HepG2 (cell line): ENCODE data around the gene UAP1. TPM values are rescaled to one million over a fixed set of nuclear protein-coding genes. Genes with fewer than 3 reads are reported as not detected.

ENCODE experiments used
- CEBPG ChIP-seq: IDR thresholded peaks from 2 replicates; pipeline ENCODE4 v1.6.1; 2016
- CENPT ChIP-seq: sonication (generic); formaldehyde crosslinking; IDR thresholded peaks from 2 replicates; pipeline ENCODE4 v1.8.0; 2022; ENCODE audit warnings: low read depth, mild to moderate bottlenecking, moderate library complexity, missing genetic modification reagents
- CREM ChIP-seq, 2 experiments: sonication (generic) in 1 of 2; formaldehyde crosslinking in 1 of 2; IDR thresholded peaks; 2 replicates each; pipeline versions ENCODE4 v1.4.0 to v1.6.1; 2016 to 2020; ENCODE audit warnings: antibody characterized with exemption in 1 of 2, mild to moderate bottlenecking in 1 of 2, missing genetic modification reagents in 1 of 2
- FOXA1 ChIP-seq, 2 experiments: fragments of 450-650 bp in 1 of 2; sonication (generic) in 1 of 2; formaldehyde crosslinking in 1 of 2; IDR thresholded peaks; 2 replicates each; pipeline versions ENCODE4 v1.4.0 to v1.6.1; 2016 to 2020; ENCODE audit warnings: missing genetic modification reagents in 1 of 2
- GFI1 ChIP-seq: sonication (generic); formaldehyde crosslinking; IDR thresholded peaks from 2 replicates; pipeline ENCODE4 v1.5.0; 2020; ENCODE audit warnings: missing genetic modification reagents, mild to moderate bottlenecking, borderline replicate concordance
- GPN1 ChIP-seq: sonication (generic); formaldehyde crosslinking; IDR thresholded peaks from 2 replicates; pipeline ENCODE4 v1.5.1; 2020; ENCODE audit warnings: missing genetic modification reagents, borderline replicate concordance
- LCORL ChIP-seq, 2 experiments: fragments of 450-650 bp in 1 of 2; sonication (generic) in 1 of 2; formaldehyde crosslinking in 1 of 2; IDR thresholded peaks; 2 replicates each; pipeline versions ENCODE4 v1.5.0 to v1.6.1; 2017 to 2020; ENCODE audit warnings: antibody characterized with exemption in 1 of 2, missing genetic modification reagents in 1 of 2
- MLLT10 ChIP-seq: sonication (generic); formaldehyde crosslinking; IDR thresholded peaks from 2 replicates; pipeline ENCODE4 v1.4.0; 2020; ENCODE audit warnings: missing genetic modification reagents
- NCOA5 ChIP-seq: sonication (generic); formaldehyde crosslinking; IDR thresholded peaks from 2 replicates; pipeline ENCODE4 v1.4.0; 2020; ENCODE audit warnings: missing genetic modification reagents
- NR2C2 ChIP-seq: sonication (generic); formaldehyde crosslinking; IDR thresholded peaks from 2 replicates; pipeline ENCODE4 v1.4.0; 2020; ENCODE audit warnings: missing genetic modification reagents, mild to moderate bottlenecking, moderate library complexity, borderline replicate concordance
- PITX1 ChIP-seq: sonication (generic); formaldehyde crosslinking; IDR thresholded peaks from 2 replicates; pipeline ENCODE4 v1.5.1; 2020; ENCODE audit warnings: mild to moderate bottlenecking, missing genetic modification reagents
- RARG ChIP-seq: sonication (generic); formaldehyde crosslinking; IDR thresholded peaks from 2 replicates; pipeline ENCODE4 v1.4.0; 2020; ENCODE audit warnings: low read depth, mild to moderate bottlenecking, missing genetic modification reagents
- SIX4 ChIP-seq: sonication (generic); formaldehyde crosslinking; IDR thresholded peaks from 2 replicates; pipeline ENCODE4 v1.4.0; 2020; ENCODE audit warnings: missing genetic modification reagents
- SNAPC4 ChIP-seq: sonication (generic); formaldehyde crosslinking; IDR thresholded peaks from 2 replicates; pipeline ENCODE4 v1.4.0; 2020; ENCODE audit warnings: mild to moderate bottlenecking, missing genetic modification reagents
- SOX5 ChIP-seq: IDR thresholded peaks from 2 replicates; pipeline ENCODE4 v1.6.1; 2016; ENCODE audit warnings: borderline replicate concordance
- TBX2 ChIP-seq: sonication (generic); formaldehyde crosslinking; IDR thresholded peaks from 2 replicates; pipeline ENCODE4 v1.5.0; 2020; ENCODE audit warnings: missing genetic modification reagents, mild to moderate bottlenecking, borderline replicate concordance
- ZNF138 ChIP-seq: sonication (generic); formaldehyde crosslinking; IDR thresholded peaks from 2 replicates; pipeline ENCODE4 v1.5.0; 2020; ENCODE audit warnings: mild to moderate bottlenecking, low read depth, missing genetic modification reagents
- ZNF607 ChIP-seq: sonication (generic); formaldehyde crosslinking; IDR thresholded peaks from 2 replicates; pipeline ENCODE4 v1.5.1; 2020; ENCODE audit warnings: missing genetic modification reagents, mild to moderate bottlenecking, borderline replicate concordance
- ZNF768 ChIP-seq: sonication (generic); formaldehyde crosslinking; IDR thresholded peaks from 2 replicates; pipeline ENCODE4 v1.4.0; 2020; ENCODE audit warnings: missing genetic modification reagents
- polyA plus RNA-seq, 8 experiments: library from polyadenylated mRNA; depleted of rRNA in 3 of 8; stranded (reverse) in 7 of 8; unstranded in 1 of 8; fragments of >200 nt; fragmentation: Illumina TruSeq in 4 of 8; extraction: Trizol in 4 of 8; gene quantifications; 2 replicates each; pipeline versions ENCODE4 v1.2.1 to v1.2.3, GENCODE V29; 2011 to 2016; ENCODE audit warnings: low read depth in 4 of 8, missing spikeins in 1 of 8, mixed read lengths in 1 of 8; ENCODE audit not compliant: insufficient read depth in 1 of 8
- total RNA-seq, 5 experiments: library from RNA; depleted of rRNA; stranded (reverse); fragments of >200 nt; fragmentation: Illumina TruSeq; extraction: Trizol; gene quantifications; 2 replicates each; pipeline ENCODE4 v1.2.3, GENCODE V29; 2016; ENCODE audit warnings: low read depth in 1 of 5
- TF ChIP-seq, protein P1 (sequence below): sonication (generic); formaldehyde crosslinking; conservative IDR thresholded peaks from 2 replicates; pipeline ENCODE4 v1.5.0; 2020; ENCODE audit warnings: missing genetic modification reagents
- TF ChIP-seq, protein P2 (sequence below): sonication (generic); formaldehyde crosslinking; IDR thresholded peaks from 2 replicates; pipeline ENCODE4 v1.8.0; 2022; ENCODE audit warnings: missing genetic modification reagents, mild to moderate bottlenecking, moderate library complexity, borderline replicate concordance

UAP1 gene
- total and polyA plus RNA-seq, 2 of the 13 experiments (the other 11 are each of a cell fraction or from before 2014, with no cell fraction given) = 48.4 to 117 TPM

DNA sequence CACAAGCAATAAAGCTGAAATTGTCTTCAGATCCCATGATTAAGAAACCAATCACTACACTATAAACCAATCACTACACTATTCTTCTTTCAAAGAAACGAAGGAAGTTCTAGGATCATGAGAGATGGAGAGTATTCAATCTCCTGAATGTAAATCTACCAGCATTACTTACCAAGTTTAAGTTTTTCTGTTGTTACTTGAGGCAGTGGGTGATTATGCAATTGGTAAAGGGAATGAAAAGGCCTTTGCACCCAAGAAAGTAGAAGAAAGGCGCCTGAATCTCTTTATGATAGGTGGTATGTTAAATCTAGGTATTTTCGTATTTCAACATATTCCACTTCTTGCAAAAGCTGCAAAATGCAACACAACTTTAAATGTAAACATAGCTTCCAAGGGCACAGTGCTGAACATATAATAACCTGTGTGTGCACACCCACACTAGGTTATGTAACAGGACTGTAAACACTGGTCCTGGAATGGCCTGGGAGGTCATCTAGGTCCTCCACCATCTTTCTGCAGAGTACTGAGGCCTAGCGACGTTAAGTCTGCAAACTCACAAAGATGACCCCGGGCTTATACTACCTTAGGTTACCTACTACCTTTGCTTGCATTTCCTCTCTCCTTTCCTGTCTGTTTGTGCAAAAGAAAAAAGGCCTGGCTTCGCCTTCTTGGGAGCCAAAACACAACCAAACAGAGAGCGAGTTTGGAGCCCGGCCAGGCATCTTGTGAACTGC lies 1.1 kb upstream of the UAP1 start (continued):
- TF ChIP-seq NR2C2 (peak; percentile 71; the same call in 1 of the 2 replicates), CEBPG (CRISPR knock-in tag) (peak; percentile 84; the same call in 1 of the 2 replicates), GFI1 (CRISPR knock-in tag) (peak; percentile 76), SNAPC4 (CRISPR knock-in tag) (peak; percentile 69; the same call in 1 of the 2 replicates), MLLT10 (no peak), TBX2 (peak; percentile 75), CENPT (CRISPR knock-in tag) (no peak), ZNF138 (CRISPR knock-in tag) (0 out of 2 replicates have a peak, but pooled peaks have one; percentile 40), RARG (no peak), SIX4 (CRISPR knock-in tag) (peak; percentile 47; the same call in 1 of the 2 replicates), ZNF768 (no peak), ZNF607 (no peak), CREM (IDR thresholded peaks at IDR 0.05) (peak; percentile 65; the same call in 1 of the 2 replicates), CREM (CRISPR knock-in tag; IDR thresholded peaks at IDR 0.05) (no peak), FOXA1 (IDR thresholded peaks at IDR 0.05) (peak; percentile 77), FOXA1 (CRISPR knock-in tag; IDR thresholded peaks at IDR 0.05) (peak; percentile 97), GPN1 (no peak), NCOA5 (CRISPR knock-in tag) (no peak), SOX5 (peak; percentile 76), LCORL (IDR thresholded peaks at IDR 0.05) (no peak), LCORL (CRISPR knock-in tag; IDR thresholded peaks at IDR 0.05) (no peak), PITX1 (CRISPR knock-in tag) (peak; percentile 39; the same call in 1 of the 2 replicates)
- TF ChIP-seq, protein P1, sequence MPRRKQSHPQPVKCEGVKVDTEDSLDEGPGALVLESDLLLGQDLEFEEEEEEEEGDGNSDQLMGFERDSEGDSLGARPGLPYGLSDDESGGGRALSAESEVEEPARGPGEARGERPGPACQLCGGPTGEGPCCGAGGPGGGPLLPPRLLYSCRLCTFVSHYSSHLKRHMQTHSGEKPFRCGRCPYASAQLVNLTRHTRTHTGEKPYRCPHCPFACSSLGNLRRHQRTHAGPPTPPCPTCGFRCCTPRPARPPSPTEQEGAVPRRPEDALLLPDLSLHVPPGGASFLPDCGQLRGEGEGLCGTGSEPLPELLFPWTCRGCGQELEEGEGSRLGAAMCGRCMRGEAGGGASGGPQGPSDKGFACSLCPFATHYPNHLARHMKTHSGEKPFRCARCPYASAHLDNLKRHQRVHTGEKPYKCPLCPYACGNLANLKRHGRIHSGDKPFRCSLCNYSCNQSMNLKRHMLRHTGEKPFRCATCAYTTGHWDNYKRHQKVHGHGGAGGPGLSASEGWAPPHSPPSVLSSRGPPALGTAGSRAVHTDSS = no peak
- TF ChIP-seq, protein P2, sequence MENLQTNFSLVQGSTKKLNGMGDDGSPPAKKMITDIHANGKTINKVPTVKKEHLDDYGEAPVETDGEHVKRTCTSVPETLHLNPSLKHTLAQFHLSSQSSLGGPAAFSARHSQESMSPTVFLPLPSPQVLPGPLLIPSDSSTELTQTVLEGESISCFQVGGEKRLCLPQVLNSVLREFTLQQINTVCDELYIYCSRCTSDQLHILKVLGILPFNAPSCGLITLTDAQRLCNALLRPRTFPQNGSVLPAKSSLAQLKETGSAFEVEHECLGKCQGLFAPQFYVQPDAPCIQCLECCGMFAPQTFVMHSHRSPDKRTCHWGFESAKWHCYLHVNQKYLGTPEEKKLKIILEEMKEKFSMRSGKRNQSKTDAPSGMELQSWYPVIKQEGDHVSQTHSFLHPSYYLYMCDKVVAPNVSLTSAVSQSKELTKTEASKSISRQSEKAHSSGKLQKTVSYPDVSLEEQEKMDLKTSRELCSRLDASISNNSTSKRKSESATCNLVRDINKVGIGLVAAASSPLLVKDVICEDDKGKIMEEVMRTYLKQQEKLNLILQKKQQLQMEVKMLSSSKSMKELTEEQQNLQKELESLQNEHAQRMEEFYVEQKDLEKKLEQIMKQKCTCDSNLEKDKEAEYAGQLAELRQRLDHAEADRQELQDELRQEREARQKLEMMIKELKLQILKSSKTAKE = peak; percentile 80
